HG03108 (cell line): Measurements from ENCODE around the gene HMCN1.

Experiments used
- ATAC-seq: cut with Tn5 transposase; IDR thresholded peaks from one replicate; pipeline ENCODE4 v1.9.1; 2021; ENCODE audit warnings: moderate library complexity; ENCODE audit not compliant: unreplicated experiment

Gene HMCN1

GRCh38 chr1:185733818-185734735 lies at the start of gene HMCN1:
TSS of gene HMCN1 (plus strand) at chr1:185734391. CDS start at chr1:185734780, 389 bp downstream.
- no peak for ATAC-seq

GRCh38 chr1:185686821-185687778 lies 47.1 kb upstream of the HMCN1 start:
- ATAC-seq: no peak

- no peak for ATAC-seq
Observed at GRCh38 chr1:185690527-185690926, 43.7 kb upstream of the HMCN1 start.

- no peak for ATAC-seq
Observed at GRCh38 chr1:185693654-185694053, 40.5 kb upstream of the HMCN1 start.

- peak; percentile 87 for ATAC-seq
Observed at GRCh38 chr1:185694081-185694480, 40.1 kb upstream of the HMCN1 start.

- ATAC-seq: no peak
Observed at GRCh38 chr1:185695299-185695698, 38.9 kb upstream of the HMCN1 start.

GRCh38 chr1:185696422-185697150 lies 37.6 kb upstream of the HMCN1 start:
- ATAC-seq: no peak

GRCh38 chr1:185699874-185700273 lies 34.3 kb upstream of the HMCN1 start:
- ATAC-seq: no peak

- no peak for ATAC-seq
Observed at GRCh38 chr1:185701650-185702049, 32.5 kb upstream of the HMCN1 start.

- ATAC-seq: no peak
Observed at GRCh38 chr1:185704181-185704580, 30.0 kb upstream of the HMCN1 start.

- ATAC-seq: no peak
Observed at GRCh38 chr1:185716095-185716494, 18.1 kb upstream of the HMCN1 start.

- no peak for ATAC-seq
Observed at GRCh38 chr1:185719021-185719420, 15.2 kb upstream of the HMCN1 start.

- no peak for ATAC-seq
Observed at GRCh38 chr1:185720633-185721272, 13.4 kb upstream of the HMCN1 start.

GRCh38 chr1:185721553-185721952 lies 12.6 kb upstream of the HMCN1 start:
- no peak for ATAC-seq

GRCh38 chr1:185722098-185722497 lies 12.1 kb upstream of the HMCN1 start:
- ATAC-seq: no peak

- no peak for ATAC-seq
Observed at GRCh38 chr1:185727726-185728125, 6.5 kb upstream of the HMCN1 start.

- no peak for ATAC-seq
Observed at GRCh38 chr1:185731446-185731845, 2.7 kb upstream of the HMCN1 start.

- no peak for ATAC-seq
Observed at GRCh38 chr1:185732951-185733350, 1.2 kb upstream of the HMCN1 start.

- no peak for ATAC-seq
Observed at GRCh38 chr1:185734929-185735700, 924 bp downstream of the HMCN1 start.

GRCh38 chr1:185735701-185736064 lies 1.5 kb downstream of the HMCN1 start:
- no peak for ATAC-seq
